HepG2 (cell line): ENCODE data around the gene DAAM2. TPM values are rescaled to one million over a fixed set of nuclear protein-coding genes. Genes with fewer than 3 reads are reported as not detected.
A peak's percentile ranks its signal among the peaks of the same experiment; 100 is the strongest.

Experiments used
- AGO1 ChIP-seq: fragments of 200-400 bp; formaldehyde crosslinking; IDR thresholded peaks from 2 replicates; pipeline ENCODE4 v1.6.1; 2017; ENCODE audit warnings: mild to moderate bottlenecking, low read depth, low read length, moderate library complexity; ENCODE audit not compliant: poor library complexity, severe bottlenecking
- AHR ChIP-seq: IDR thresholded peaks from 2 replicates; pipeline ENCODE4 v1.6.1; 2018; ENCODE audit warnings: missing genetic modification reagents, missing compliant biosample characterization
- CREB1 ChIP-seq, 2 experiments: fragments of 450-650 bp in 1 of 2; IDR thresholded peaks; 2 replicates each; pipeline ENCODE4 v1.6.1; 2016 to 2017; ENCODE audit warnings: control low read depth in 1 of 2, mild to moderate bottlenecking in 1 of 2, missing compliant biosample characterization in 1 of 2, missing genetic modification characterization in 1 of 2
- ELF3 ChIP-seq: IDR thresholded peaks from 2 replicates; pipeline ENCODE4 v1.6.1; 2016; ENCODE audit warnings: missing genetic modification reagents, missing compliant biosample characterization
- REL ChIP-seq: sonication (generic); formaldehyde crosslinking; conservative IDR thresholded peaks from 2 replicates; pipeline ENCODE4 v1.8.0; 2022; ENCODE audit warnings: mild to moderate bottlenecking, missing genetic modification reagents, moderate library complexity
- THAP11 ChIP-seq: IDR thresholded peaks from 2 replicates; pipeline ENCODE4 v1.6.1; 2016; ENCODE audit warnings: missing biosample characterization, missing genetic modification reagents
- THYN1 ChIP-seq: sonication (generic); formaldehyde crosslinking; IDR thresholded peaks from 2 replicates; pipeline ENCODE4 v1.8.1; 2023; ENCODE audit warnings: low read depth, mild to moderate bottlenecking, moderate library complexity, missing genetic modification reagents, borderline replicate concordance
- ZFP36 ChIP-seq: fragments of 150-350 bp; IDR thresholded peaks from 2 replicates; pipeline ENCODE4 v1.6.1; 2018; ENCODE audit warnings: borderline replicate concordance, low read length, low read depth; ENCODE audit not compliant: partially characterized antibody
- ZMAT3 ChIP-seq: sonication (generic); formaldehyde crosslinking; conservative IDR thresholded peaks from 2 replicates; pipeline ENCODE4 v1.7.0; 2021; ENCODE audit warnings: missing genetic modification reagents
- ZNF136 ChIP-seq: sonication (generic); formaldehyde crosslinking; IDR thresholded peaks from 2 replicates; pipeline ENCODE4 v1.8.1; 2022; ENCODE audit warnings: low read depth, mild to moderate bottlenecking, moderate library complexity, missing genetic modification reagents
- ZNF235 ChIP-seq: sonication (generic); formaldehyde crosslinking; IDR thresholded peaks from 2 replicates; pipeline ENCODE4 v1.8.1; 2023; ENCODE audit warnings: mild to moderate bottlenecking, missing genetic modification reagents, borderline replicate concordance
- ZNF431 ChIP-seq: sonication (generic); formaldehyde crosslinking; IDR thresholded peaks from 2 replicates; pipeline ENCODE4 v1.9.0; 2022; ENCODE audit warnings: missing genetic modification reagents, low read depth, mild to moderate bottlenecking, borderline replicate concordance
- ZNF782 ChIP-seq: sonication (generic); formaldehyde crosslinking; IDR thresholded peaks from 2 replicates; pipeline ENCODE4 v1.4.0; 2020; ENCODE audit warnings: missing genetic modification reagents, mild to moderate bottlenecking, borderline replicate concordance
- polyA plus RNA-seq, 8 experiments: library from polyadenylated mRNA; depleted of rRNA in 3 of 8; stranded (reverse) in 7 of 8; unstranded in 1 of 8; fragments of >200 nt; fragmentation: Illumina TruSeq in 4 of 8; extraction: Trizol in 4 of 8; gene quantifications; 2 replicates each; pipeline versions ENCODE4 v1.2.1 to v1.2.3, GENCODE V29; 2011 to 2016; ENCODE audit warnings: low read depth in 4 of 8, missing spikeins in 1 of 8, mixed read lengths in 1 of 8; ENCODE audit not compliant: insufficient read depth in 1 of 8
- total RNA-seq, 5 experiments: library from RNA; depleted of rRNA; stranded (reverse); fragments of >200 nt; fragmentation: Illumina TruSeq; extraction: Trizol; gene quantifications; 2 replicates each; pipeline ENCODE4 v1.2.3, GENCODE V29; 2016; ENCODE audit warnings: low read depth in 1 of 5
- TF ChIP-seq, protein P1 (sequence below): sonication (generic); formaldehyde crosslinking; IDR thresholded peaks from 2 replicates; pipeline ENCODE4 v1.4.0; 2020; ENCODE audit warnings: missing genetic modification reagents, borderline replicate concordance
- TF ChIP-seq, protein P2 (sequence below): sonication (generic); formaldehyde crosslinking; IDR thresholded peaks from 2 replicates; pipeline ENCODE4 v1.4.0; 2020; ENCODE audit warnings: missing genetic modification reagents
- TF ChIP-seq, protein P3 (sequence below): IDR thresholded peaks from 2 replicates; pipeline ENCODE4 v1.6.1; 2016; ENCODE audit warnings: mild to moderate bottlenecking
- TF ChIP-seq, protein P4 (sequence below): sonication (generic); formaldehyde crosslinking; IDR thresholded peaks from 2 replicates; pipeline ENCODE4 v1.5.0; 2020; ENCODE audit warnings: mild to moderate bottlenecking, missing genetic modification reagents
- TF ChIP-seq, protein P5 (sequence below): sonication (generic); formaldehyde crosslinking; IDR thresholded peaks from 2 replicates; pipeline ENCODE4 v1.4.0; 2020; ENCODE audit warnings: mild to moderate bottlenecking, missing genetic modification reagents

DAAM2 gene
- total and polyA plus RNA-seq, 2 of the 13 experiments (the other 11 are each of a cell fraction or from before 2014, with no cell fraction given) = 0.01 TPM; not detected in 1

DNA sequence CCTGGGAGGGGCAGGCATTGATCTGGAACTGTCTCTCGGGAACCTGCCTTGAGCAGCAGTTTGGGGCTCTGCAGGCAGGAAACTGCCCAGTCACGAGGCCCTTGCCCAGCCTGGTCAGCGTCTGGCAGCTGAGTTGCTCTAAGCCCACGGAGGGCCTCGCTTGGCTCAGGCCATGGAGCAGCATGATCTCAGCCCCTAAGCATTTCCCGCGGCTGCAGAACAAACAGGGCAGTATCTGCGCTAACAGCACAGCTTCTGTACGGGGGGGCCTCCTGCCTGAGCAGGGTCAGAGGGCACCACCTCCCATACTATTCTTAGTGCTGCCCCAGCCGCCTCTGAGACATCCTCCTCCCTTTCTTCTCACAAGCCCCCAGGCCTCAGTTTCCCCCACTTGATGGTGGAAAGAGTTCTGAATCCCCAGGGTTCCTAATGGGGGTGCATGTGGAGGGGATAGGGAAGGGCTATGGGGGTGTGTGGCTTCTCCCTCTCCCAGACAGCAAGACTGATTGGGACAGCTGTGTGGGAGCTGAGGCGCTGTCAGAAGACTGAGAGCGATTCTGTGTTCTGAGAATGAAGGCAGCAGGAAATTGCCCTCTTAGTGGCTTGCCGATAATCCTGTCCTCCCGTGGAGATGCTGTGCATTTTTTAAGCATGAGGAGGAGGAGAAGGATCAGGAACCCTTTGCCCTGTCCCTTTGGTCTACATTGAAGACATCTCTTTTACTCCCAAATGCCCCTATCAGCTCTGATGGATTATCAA is 95.7 kb downstream of the DAAM2 start (continued):
- TF ChIP-seq THYN1 (CRISPR knock-in tag) (no peak), ZNF431 (CRISPR knock-in tag) (peak; percentile 84; the same call in 1 of the 2 replicates), THAP11 (peak; percentile 54), ELF3 (CRISPR knock-in tag) (peak; percentile 63; the same call in 1 of the 2 replicates), CREB1 (IDR thresholded peaks at IDR 0.05) (no peak), CREB1 (CRISPR knock-in tag; IDR thresholded peaks at IDR 0.05) (no peak), REL (CRISPR knock-in tag) (no peak), AGO1 (no peak), ZFP36 (no peak), ZNF782 (CRISPR knock-in tag) (peak; percentile 55; the same call in 1 of the 2 replicates), ZNF235 (CRISPR knock-in tag) (no peak), AHR (CRISPR knock-in tag) (peak; percentile 28; the same call in 1 of the 2 replicates), ZMAT3 (CRISPR knock-in tag) (peak; percentile 85), ZNF136 (CRISPR knock-in tag) (no peak)
- TF ChIP-seq, protein P1, sequence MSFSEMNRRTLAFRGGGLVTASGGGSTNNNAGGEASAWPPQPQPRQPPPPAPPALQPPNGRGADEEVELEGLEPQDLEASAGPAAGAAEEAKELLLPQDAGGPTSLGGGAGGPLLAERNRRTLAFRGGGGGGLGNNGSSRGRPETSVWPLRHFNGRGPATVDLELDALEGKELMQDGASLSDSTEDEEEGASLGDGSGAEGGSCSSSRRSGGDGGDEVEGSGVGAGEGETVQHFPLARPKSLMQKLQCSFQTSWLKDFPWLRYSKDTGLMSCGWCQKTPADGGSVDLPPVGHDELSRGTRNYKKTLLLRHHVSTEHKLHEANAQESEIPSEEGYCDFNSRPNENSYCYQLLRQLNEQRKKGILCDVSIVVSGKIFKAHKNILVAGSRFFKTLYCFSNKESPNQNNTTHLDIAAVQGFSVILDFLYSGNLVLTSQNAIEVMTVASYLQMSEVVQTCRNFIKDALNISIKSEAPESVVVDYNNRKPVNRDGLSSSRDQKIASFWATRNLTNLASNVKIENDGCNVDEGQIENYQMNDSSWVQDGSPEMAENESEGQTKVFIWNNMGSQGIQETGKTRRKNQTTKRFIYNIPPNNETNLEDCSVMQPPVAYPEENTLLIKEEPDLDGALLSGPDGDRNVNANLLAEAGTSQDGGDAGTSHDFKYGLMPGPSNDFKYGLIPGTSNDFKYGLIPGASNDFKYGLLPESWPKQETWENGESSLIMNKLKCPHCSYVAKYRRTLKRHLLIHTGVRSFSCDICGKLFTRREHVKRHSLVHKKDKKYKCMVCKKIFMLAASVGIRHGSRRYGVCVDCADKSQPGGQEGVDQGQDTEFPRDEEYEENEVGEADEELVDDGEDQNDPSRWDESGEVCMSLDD (CRISPR knock-in tag) = no peak
- TF ChIP-seq, protein P2, sequence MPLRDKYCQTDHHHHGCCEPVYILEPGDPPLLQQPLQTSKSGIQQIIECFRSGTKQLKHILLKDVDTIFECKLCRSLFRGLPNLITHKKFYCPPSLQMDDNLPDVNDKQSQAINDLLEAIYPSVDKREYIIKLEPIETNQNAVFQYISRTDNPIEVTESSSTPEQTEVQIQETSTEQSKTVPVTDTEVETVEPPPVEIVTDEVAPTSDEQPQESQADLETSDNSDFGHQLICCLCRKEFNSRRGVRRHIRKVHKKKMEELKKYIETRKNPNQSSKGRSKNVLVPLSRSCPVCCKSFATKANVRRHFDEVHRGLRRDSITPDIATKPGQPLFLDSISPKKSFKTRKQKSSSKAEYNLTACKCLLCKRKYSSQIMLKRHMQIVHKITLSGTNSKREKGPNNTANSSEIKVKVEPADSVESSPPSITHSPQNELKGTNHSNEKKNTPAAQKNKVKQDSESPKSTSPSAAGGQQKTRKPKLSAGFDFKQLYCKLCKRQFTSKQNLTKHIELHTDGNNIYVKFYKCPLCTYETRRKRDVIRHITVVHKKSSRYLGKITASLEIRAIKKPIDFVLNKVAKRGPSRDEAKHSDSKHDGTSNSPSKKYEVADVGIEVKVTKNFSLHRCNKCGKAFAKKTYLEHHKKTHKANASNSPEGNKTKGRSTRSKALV (CRISPR knock-in tag) = no peak
- TF ChIP-seq, protein P3, sequence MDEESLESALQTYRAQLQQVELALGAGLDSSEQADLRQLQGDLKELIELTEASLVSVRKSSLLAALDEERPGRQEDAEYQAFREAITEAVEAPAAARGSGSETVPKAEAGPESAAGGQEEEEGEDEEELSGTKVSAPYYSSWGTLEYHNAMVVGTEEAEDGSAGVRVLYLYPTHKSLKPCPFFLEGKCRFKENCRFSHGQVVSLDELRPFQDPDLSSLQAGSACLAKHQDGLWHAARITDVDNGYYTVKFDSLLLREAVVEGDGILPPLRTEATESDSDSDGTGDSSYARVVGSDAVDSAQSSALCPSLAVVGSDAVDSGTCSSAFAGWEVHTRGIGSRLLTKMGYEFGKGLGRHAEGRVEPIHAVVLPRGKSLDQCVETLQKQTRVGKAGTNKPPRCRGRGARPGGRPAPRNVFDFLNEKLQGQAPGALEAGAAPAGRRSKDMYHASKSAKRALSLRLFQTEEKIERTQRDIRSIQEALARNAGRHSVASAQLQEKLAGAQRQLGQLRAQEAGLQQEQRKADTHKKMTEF = peak; percentile 70; the same call in 1 of the 2 replicates
- TF ChIP-seq, protein P4, sequence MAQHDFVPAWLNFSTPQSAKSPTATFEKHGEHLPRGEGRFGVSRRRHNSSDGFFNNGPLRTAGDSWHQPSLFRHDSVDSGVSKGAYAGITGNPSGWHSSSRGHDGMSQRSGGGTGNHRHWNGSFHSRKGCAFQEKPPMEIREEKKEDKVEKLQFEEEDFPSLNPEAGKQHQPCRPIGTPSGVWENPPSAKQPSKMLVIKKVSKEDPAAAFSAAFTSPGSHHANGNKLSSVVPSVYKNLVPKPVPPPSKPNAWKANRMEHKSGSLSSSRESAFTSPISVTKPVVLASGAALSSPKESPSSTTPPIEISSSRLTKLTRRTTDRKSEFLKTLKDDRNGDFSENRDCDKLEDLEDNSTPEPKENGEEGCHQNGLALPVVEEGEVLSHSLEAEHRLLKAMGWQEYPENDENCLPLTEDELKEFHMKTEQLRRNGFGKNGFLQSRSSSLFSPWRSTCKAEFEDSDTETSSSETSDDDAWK (CRISPR knock-in tag) = no peak
- TF ChIP-seq, protein P5, sequence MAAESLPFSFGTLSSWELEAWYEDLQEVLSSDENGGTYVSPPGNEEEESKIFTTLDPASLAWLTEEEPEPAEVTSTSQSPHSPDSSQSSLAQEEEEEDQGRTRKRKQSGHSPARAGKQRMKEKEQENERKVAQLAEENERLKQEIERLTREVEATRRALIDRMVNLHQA (CRISPR knock-in tag) = no peak
